WTC11 (cell line): ENCODE data around the gene EBNA1BP2. TPM values are rescaled to one million over a fixed set of nuclear protein-coding genes. Genes with fewer than 3 reads are reported as not detected.

Source experiments
- ATAC-seq: fragments of 200-7000 bp; cut with Tn5 transposase; 2 replicates; pipeline ENCODE4 v1.10.0; 2021; ENCODE audit warnings: mild to moderate bottlenecking, moderate library complexity
- CTCF ChIA-PET: fragments of 300-600 bp; sonication (Branson Sonifier 250); formaldehyde crosslinking; loops from one replicate; lab custom pipeline; 2021; ENCODE audit warnings: antibody characterized with exemption; lab: Charles Lee
- POLR2A ChIA-PET: fragments of 350-600 bp; sonication (Branson Sonifier 250); formaldehyde crosslinking; loops from one replicate; lab custom pipeline; 2021; ENCODE audit warnings: antibody characterized with exemption; lab: Charles Lee
- DNase-seq: peaks from one replicate; pipeline ENCODE4 v3.0.0; 2021; ENCODE audit warnings: low spot score
- H3K27ac Mint-ChIP-seq: 2 replicates; pipeline ENCODE4 v1.8.0; 2021; ENCODE audit warnings: mixed read lengths
- H3K27me3 Mint-ChIP-seq: 2 replicates; pipeline ENCODE4 v1.8.0; 2021; ENCODE audit warnings: low read depth, mild to moderate bottlenecking, moderate library complexity, mixed read lengths
- H3K36me3 Mint-ChIP-seq: 2 replicates; pipeline ENCODE4 v1.8.0; 2021; ENCODE audit warnings: mixed read lengths
- H3K4me1 Mint-ChIP-seq: 2 replicates; pipeline ENCODE4 v1.8.0; 2022; ENCODE audit warnings: mixed read lengths
- H3K4me3 Mint-ChIP-seq: 2 replicates; pipeline ENCODE4 v1.8.0; 2021; ENCODE audit warnings: mild to moderate bottlenecking, moderate library complexity, mixed read lengths
- H3K9me3 Mint-ChIP-seq: 2 replicates; pipeline ENCODE4 v1.8.0; 2021; ENCODE audit warnings: mixed read lengths
- ATF3 ChIP-seq: sonication (generic); formaldehyde crosslinking; conservative IDR thresholded peaks from 2 replicates; pipeline ENCODE4 v1.8.1; 2022; ENCODE audit warnings: mild to moderate bottlenecking, missing genetic modification reagents
- CREB1 ChIP-seq: sonication (generic); formaldehyde crosslinking; IDR thresholded peaks from 2 replicates; pipeline ENCODE4 v1.8.0; 2023; ENCODE audit warnings: mild to moderate bottlenecking, missing genetic modification reagents
- CTCF ChIP-seq: fragments of 200-600 bp; IDR thresholded peaks from 2 replicates; pipeline ENCODE4 v1.8.0; 2022; ENCODE audit warnings: antibody characterized with exemption
- E2F4 ChIP-seq: sonication (generic); formaldehyde crosslinking; IDR thresholded peaks from 2 replicates; pipeline ENCODE4 v1.8.1; 2022; ENCODE audit warnings: low read depth, mild to moderate bottlenecking, moderate library complexity, missing genetic modification reagents, borderline replicate concordance
- ELF4 ChIP-seq: sonication (generic); formaldehyde crosslinking; IDR thresholded peaks from 2 replicates; pipeline ENCODE4 v1.8.1; 2022; ENCODE audit warnings: low read depth, mild to moderate bottlenecking, moderate library complexity, missing genetic modification reagents
- IRF1 ChIP-seq: sonication (generic); formaldehyde crosslinking; IDR thresholded peaks from 2 replicates; pipeline ENCODE4 v1.8.0; 2023; ENCODE audit warnings: missing genetic modification reagents
- JAZF1 ChIP-seq: fragments of 250-450 bp; sonication (Bioruptor Pico); IDR thresholded peaks from 2 replicates; pipeline ENCODE4 v1.9.0; 2021; ENCODE audit warnings: moderate library complexity, mild to moderate bottlenecking, inconsistent platforms
- JUN ChIP-seq: sonication (generic); formaldehyde crosslinking; IDR thresholded peaks from 2 replicates; pipeline ENCODE4 v1.8.0; 2023; ENCODE audit warnings: mild to moderate bottlenecking, missing genetic modification reagents
- MLX ChIP-seq: sonication (generic); formaldehyde crosslinking; IDR thresholded peaks from 2 replicates; pipeline ENCODE4 v1.8.1; 2023; ENCODE audit warnings: mild to moderate bottlenecking, missing genetic modification reagents, moderate library complexity
- NFYB ChIP-seq: sonication (generic); formaldehyde crosslinking; conservative IDR thresholded peaks from 2 replicates; pipeline ENCODE4 v1.8.0; 2022; ENCODE audit warnings: low read depth, missing genetic modification reagents
- PREB ChIP-seq: sonication (generic); formaldehyde crosslinking; IDR thresholded peaks from 2 replicates; pipeline ENCODE4 v1.8.1; 2022; ENCODE audit warnings: mild to moderate bottlenecking, missing genetic modification reagents, moderate library complexity, borderline replicate concordance
- SMAD3 ChIP-seq: sonication (generic); formaldehyde crosslinking; IDR thresholded peaks from 2 replicates; pipeline ENCODE4 v1.8.0; 2022; ENCODE audit warnings: missing genetic modification reagents, mild to moderate bottlenecking, borderline replicate concordance
- SMAD4 ChIP-seq: sonication (generic); formaldehyde crosslinking; IDR thresholded peaks from 2 replicates; pipeline ENCODE4 v1.8.0; 2022; ENCODE audit warnings: mild to moderate bottlenecking, missing genetic modification reagents
- ZMAT4 ChIP-seq: fragments of 250-450 bp; sonication (Bioruptor Pico); IDR thresholded peaks from 2 replicates; pipeline ENCODE4 v1.9.0; 2021; ENCODE audit warnings: mild to moderate bottlenecking
- ZNF263 ChIP-seq: sonication (generic); formaldehyde crosslinking; IDR thresholded peaks from 2 replicates; pipeline ENCODE4 v1.8.1; 2022; ENCODE audit warnings: low read depth, mild to moderate bottlenecking, moderate library complexity, missing genetic modification reagents
- ZNF512 ChIP-seq: sonication (generic); formaldehyde crosslinking; IDR thresholded peaks from 2 replicates; pipeline ENCODE4 v1.8.1; 2022; ENCODE audit warnings: missing genetic modification reagents, borderline replicate concordance
- ZNF532 ChIP-seq: fragments of 250-450 bp; sonication (Bioruptor Pico); IDR thresholded peaks from 2 replicates; pipeline ENCODE4 v1.9.0; 2021; ENCODE audit warnings: mild to moderate bottlenecking, borderline replicate concordance
- total RNA-seq: library from RNA; stranded (reverse); gene quantifications from 3 replicates; pipeline ENCODE4 v1.2.3, GENCODE V29; 2021

The EBNA1BP2 gene
- total RNA-seq, 1 experiment from 2014 or later, result 93.7 TPM

GRCh38 chr1:43140583-43140982 is 31.5 kb downstream of the EBNA1BP2 start:
- Mint-ChIP-seq H3K27ac (no peak overlapping the region), H3K9me3 (peaks cover 14% of the 10 kb centered on the region), H3K27me3 (no peaks in the 10 kb centered on the region), H3K4me3 (no peak overlapping the region), H3K36me3 (peaks cover 17% of the 10 kb centered on the region), H3K4me1 (peaks cover 15% of the 10 kb centered on the region)
- no peak for DNase-seq
- no peak for ATAC-seq
- POLR2A ChIA-PET, result no interaction called here
- CTCF ChIA-PET, result no interaction called here
- TF ChIP-seq E2F4 (CRISPR knock-in tag) (no peak), NFYB (CRISPR knock-in tag) (no peak), SMAD3 (CRISPR knock-in tag) (no peak), PREB (CRISPR knock-in tag) (no peak), CTCF (no peak), ATF3 (CRISPR knock-in tag) (no peak), ZNF512 (CRISPR knock-in tag) (no peak), JUN (CRISPR knock-in tag) (no peak), JAZF1 (no peak), ZNF532 (CRISPR knock-in tag) (no peak), ELF4 (CRISPR knock-in tag) (no peak), ZNF263 (CRISPR knock-in tag) (no peak), MLX (no peak), CREB1 (no peak), SMAD4 (CRISPR knock-in tag) (no peak), IRF1 (CRISPR knock-in tag) (no peak), ZMAT4 (CRISPR knock-in tag) (no peak)
